Endothelial cell of umbilical vein (primary cell): ENCODE data around the gene FKBP8. TPM values are rescaled to one million over a fixed set of nuclear protein-coding genes. Genes with fewer than 3 reads are reported as not detected.

ENCODE experiments used
- BruUV-seq: library from RNA; stranded (reverse); fragments of 400-500 nt; replicated peaks from 2 replicates; lab custom pipeline; 2021; lab: Mats Ljungman, UMichigan
- CTCF ChIA-PET: fragments of 300-600, 350-600 bp; sonication (Branson Sonifier 250); formaldehyde crosslinking; loops from one replicate; lab custom pipeline; 2021; ENCODE audit warnings: antibody characterized with exemption, inconsistent platforms; lab: Charles Lee
- POLR2A ChIA-PET: fragments of 300-600, 350-600 bp; sonication (Branson Sonifier 250); formaldehyde crosslinking; loops from one replicate; lab custom pipeline; 2021; ENCODE audit warnings: antibody characterized with exemption, inconsistent platforms; lab: Charles Lee
- DNase-seq: peaks from one replicate; pipeline ENCODE4 v3.0.0-alpha.2; 2011; ENCODE audit warnings: low read depth, low spot score
- FAIRE-seq: peaks from 2 replicates; lab custom pipeline; 2011; peaks lifted over from hg19 to GRCh38; lab: Jason Lieb, UNC
- H2AFZ ChIP-seq: 2 replicates; pipeline ENCODE4 v1.6.0; 2012; ENCODE audit warnings: low read depth, low read length, control low read depth, inconsistent platforms
- H3K27ac ChIP-seq: 2 replicates; pipeline ENCODE4 v1.5.1; 2011; ENCODE audit warnings: low read depth, mild to moderate bottlenecking, control low read depth, low read length, moderate library complexity; ENCODE audit not compliant: insufficient read depth
- H3K27me3 ChIP-seq, 2 experiments: 2 replicates each; pipeline versions ENCODE4 v1.6.0 to v1.6.1; 2011; ENCODE audit warnings: low read length in 2 of 2, mixed read lengths in 1 of 2; ENCODE audit not compliant: control insufficient read depth in 2 of 2, insufficient read depth in 2 of 2
- H3K36me3 ChIP-seq, 2 experiments: 2 replicates in 1 of 2; 3 replicates in 1 of 2; pipeline ENCODE4 v1.5.1; 2011; ENCODE audit warnings: low read length in 2 of 2, mild to moderate bottlenecking in 1 of 2, moderate library complexity in 1 of 2; ENCODE audit not compliant: control insufficient read depth in 2 of 2, insufficient read depth in 2 of 2; ENCODE audit errors: extremely low read depth in 1 of 2
- H3K4me1 ChIP-seq: 3 replicates; pipeline ENCODE4 v1.5.1; 2011; ENCODE audit warnings: mild to moderate bottlenecking, low read length; ENCODE audit not compliant: control insufficient read depth, insufficient read depth; ENCODE audit errors: extremely low read depth
- H3K4me2 ChIP-seq: 2 replicates; pipeline ENCODE4 v1.6.1; 2011; ENCODE audit warnings: low read length, control low read depth, mixed read lengths; ENCODE audit not compliant: insufficient read depth
- H3K4me3 ChIP-seq, 3 experiments: fragments of 200-600 bp in 1 of 3; sonication (generic), shearing (Covaris generic) in 1 of 3; replicated peaks in 1 of 3; 2 replicates each; pipeline ENCODE4 v1.5.1; 2011 to 2016; ENCODE audit warnings: control low read depth in 3 of 3, low read length in 3 of 3, mild to moderate bottlenecking in 2 of 3, inconsistent platforms in 1 of 3, low read depth in 1 of 3, moderate library complexity in 1 of 3; ENCODE audit not compliant: insufficient read depth in 1 of 3
- H3K79me2 ChIP-seq: 2 replicates; pipeline ENCODE4 v1.6.0; 2012; ENCODE audit warnings: low read length, inconsistent platforms; ENCODE audit not compliant: control insufficient read depth, insufficient read depth
- H3K9ac ChIP-seq: replicated peaks from 2 replicates; pipeline ENCODE3; 2011; ENCODE audit warnings: low read length, control low read depth; ENCODE audit not compliant: insufficient read depth; ENCODE audit errors: extremely low read depth
- H3K9me1 ChIP-seq: replicated peaks from 3 replicates; pipeline ENCODE4 v1.6.0; 2011; ENCODE audit warnings: mild to moderate bottlenecking, low read length; ENCODE audit not compliant: control insufficient read depth, insufficient read depth; ENCODE audit errors: extremely low read depth
- H3K9me3 ChIP-seq: replicated peaks from 2 replicates; pipeline ENCODE4 v1.5.1; 2012; ENCODE audit warnings: low read length, inconsistent platforms; ENCODE audit not compliant: control insufficient read depth, insufficient read depth
- H4K20me1 ChIP-seq: replicated peaks from 2 replicates; pipeline ENCODE3; 2011; ENCODE audit warnings: mild to moderate bottlenecking, low read length; ENCODE audit not compliant: control insufficient read depth, insufficient read depth; ENCODE audit errors: extremely low read depth
- CTCF ChIP-seq, 2 donors: IDR thresholded peaks; 1 replicate in 1 of 2; 2 replicates in 1 of 2; pipeline ENCODE4 v1.5.1; 2011; ENCODE audit warnings: low read length in 2 of 2, mild to moderate bottlenecking in 2 of 2, moderate library complexity in 2 of 2, control low read depth in 1 of 2, inconsistent platforms in 1 of 2, low read depth in 1 of 2; ENCODE audit not compliant: insufficient read depth in 1 of 2; ENCODE audit errors: extremely low read depth in 1 of 2
- EZH2 ChIP-seq: IDR thresholded peaks from 2 replicates; pipeline ENCODE4 v1.6.1; 2012; ENCODE audit warnings: borderline replicate concordance, low read depth, mild to moderate bottlenecking, moderate library complexity, low read length, inconsistent platforms; ENCODE audit not compliant: severe bottlenecking
- FOS ChIP-seq: IDR thresholded peaks from 2 replicates; pipeline ENCODE4 v1.6.1; 2011; ENCODE audit warnings: mild to moderate bottlenecking, low read length, moderate library complexity, borderline replicate concordance; ENCODE audit not compliant: insufficient read depth
- GATA2 ChIP-seq: IDR thresholded peaks from 2 replicates; pipeline ENCODE4 v1.7.0; 2011; ENCODE audit warnings: low read depth, mild to moderate bottlenecking, moderate library complexity, mixed read lengths, low read length; ENCODE audit not compliant: insufficient read length, insufficient read depth
- JUN ChIP-seq: IDR thresholded peaks from 2 replicates; pipeline ENCODE4 v1.6.1; 2011; ENCODE audit warnings: borderline replicate concordance, low read depth; ENCODE audit not compliant: insufficient read length, insufficient read depth
- MAX ChIP-seq: IDR thresholded peaks from 2 replicates; pipeline ENCODE4 v1.6.1; 2011; ENCODE audit not compliant: insufficient read depth, insufficient read length
- MYC ChIP-seq: IDR thresholded peaks from one replicate; pipeline ENCODE4 v1.6.1; 2011; ENCODE audit warnings: mild to moderate bottlenecking, low read depth, low read length
- POLR2AphosphoS5 ChIP-seq: IDR thresholded peaks from 2 replicates; pipeline ENCODE4 v1.6.1; 2012; ENCODE audit warnings: low read depth, mild to moderate bottlenecking, control low read depth, low read length, moderate library complexity; ENCODE audit not compliant: insufficient read depth
- dilution Hi-C: fragments of 300-500 bp; cut with MboI; formaldehyde crosslinking; loops from one replicate; pipeline ENCODE4 v1.15.0; 2019; ENCODE audit warnings: low sequenced_read_pairs; ENCODE audit not compliant: extremely low pct_ligation_motif_present
- intact Hi-C: fragments of 100-400 bp; cut with micrococcal nuclease; formaldehyde crosslinking; loops from one replicate; pipeline ENCODE4 v1.10.0; 2022
- polyA plus RNA-seq, 4 experiments: library from polyadenylated mRNA; depleted of rRNA in 3 of 4; stranded (reverse) in 3 of 4; unstranded in 1 of 4; fragments of >200 nt; gene quantifications; 2 replicates each; pipeline versions ENCODE4 v1.2.1 to v1.2.3, GENCODE V29; 2011 to 2012; ENCODE audit warnings: missing spikeins in 1 of 4
- total RNA-seq: library from RNA; stranded (reverse); gene quantifications from 2 replicates; pipeline ENCODE4 v1.2.3, GENCODE V29; 2021

The FKBP8 gene
- total and polyA plus RNA-seq, 2 donors (not counting 3 experiments of a cell fraction or from before 2014, with no cell fraction given): 150 to 173 TPM

- Histone ChIP-seq H3K4me2 (no peak overlapping the region), H2AFZ (no peak overlapping the region), H3K4me1 (peaks cover 16% of the 10 kb centered on the region), H3K79me2 (peaks cover 75% of the 10 kb centered on the region), H3K27ac (no peak overlapping the region), H3K9ac (no peak overlapping the region), H3K36me3 (no peaks in the 10 kb centered on the region), H3K9me3 (no peaks in the 10 kb centered on the region), H3K4me3 (no peak overlapping the region), H3K27me3 (no peaks in the 10 kb centered on the region), H4K20me1 (no peaks in the 10 kb centered on the region), H3K9me1 (no peaks in the 10 kb centered on the region)
- intact Hi-C loops (no loop called here), dilution Hi-C loops (no loop called here)
- ChIA-PET POLR2A (no interaction called here), CTCF (interaction anchor here (1.5 kb wide), 1 partner anchor 14 kb away, joined by 5 read pairs; no protein-coding TSS in a partner anchor)
- TF ChIP-seq FOS: no peak
- TF ChIP-seq GATA2: no peak
- TF ChIP-seq POLR2AphosphoS5: no peak
- no peak for TF ChIP-seq MYC
- FAIRE-seq: no peak
- no peak for DNase-seq
- no TSS peak for BruUV-seq
Measured at GRCh38 chr19:18502638-18503294, 40.6 kb downstream of the FKBP8 start.

- no peak for DNase-seq
- Histone ChIP-seq H3K9me1 (no peaks in the 10 kb centered on the region), H3K4me3 (no peak overlapping the region), H3K36me3 (no peaks in the 10 kb centered on the region), H4K20me1 (no peaks in the 10 kb centered on the region), H3K9me3 (no peaks in the 10 kb centered on the region), H3K4me1 (peaks cover 10% of the 10 kb centered on the region), H3K79me2 (peaks cover 75% of the 10 kb centered on the region), H3K27ac (no peak overlapping the region), H2AFZ (no peak overlapping the region), H3K9ac (no peak overlapping the region), H3K27me3 (no peaks in the 10 kb centered on the region), H3K4me2 (no peak overlapping the region)
- no TSS peak for BruUV-seq
- no peak for FAIRE-seq
- TF ChIP-seq GATA2: no peak
- TF ChIP-seq EZH2: no peak
- no peak for TF ChIP-seq FOS
- TF ChIP-seq JUN: no peak
- no peak for TF ChIP-seq MYC
- TF ChIP-seq CTCF (IDR thresholded peaks at IDR 0.05; ENCODE audit: extremely low read depth in 1 of 2, insufficient read depth in 1 of 2, low read depth in 1 of 2, low read length in 2 of 2): no peak
- no peak for TF ChIP-seq MAX
- intact Hi-C loops (no loop called here), dilution Hi-C loops (no loop called here)
- POLR2A ChIA-PET: no interaction called here
- CTCF ChIA-PET: interaction anchor here (1.5 kb wide), 1 partner anchor 14 kb away, joined by 5 read pairs; no protein-coding TSS in a partner anchor
Measured at GRCh38 chr19:18502246-18502637, 41.1 kb downstream of the FKBP8 start.
